Activated CD4-positive, alpha-beta T cell treated with anti-CD3 and anti-CD28 coated beads for 24 hours (primary cell): ENCODE measurements around the gene TIGD3.
"Not testable (repeated sequence)": the region's sequence is repeated elsewhere in the genome, so short reads cannot be mapped to it uniquely, and the experiment has no call there.

Experiments used
- DNase-seq, 2 donors: peaks; one replicate each; pipeline ENCODE4 v3.0.0-alpha.2; 2020; ENCODE audit warnings: low read depth in 2 of 2

The TIGD3 gene

GRCh38 chr11:65325435-65325834 is 29.1 kb upstream of the TIGD3 start:
- no peak for DNase-seq

- no peak for DNase-seq
Observed at GRCh38 chr11:65327021-65327420, 27.5 kb upstream of the TIGD3 start.

- no peak for DNase-seq
Observed at GRCh38 chr11:65329478-65329877, 25.1 kb upstream of the TIGD3 start.

GRCh38 chr11:65329944-65330403 is 24.6 kb upstream of the TIGD3 start:
- DNase-seq = peak; percentile 86 to 87

GRCh38 chr11:65330544-65330943 is 24.0 kb upstream of the TIGD3 start:
- no peak for DNase-seq

GRCh38 chr11:65332591-65332990 is 22.0 kb upstream of the TIGD3 start:
- DNase-seq = not testable (repeated sequence)

- DNase-seq = no peak
Observed at GRCh38 chr11:65334696-65335295, 19.8 kb upstream of the TIGD3 start.

GRCh38 chr11:65338676-65339075 is 15.9 kb upstream of the TIGD3 start:
- no peak for DNase-seq

GRCh38 chr11:65340226-65340625 is 14.3 kb upstream of the TIGD3 start:
- no peak for DNase-seq

GRCh38 chr11:65341856-65342255 is 12.7 kb upstream of the TIGD3 start:
- DNase-seq = no peak

- DNase-seq = no peak
Observed at GRCh38 chr11:65351511-65351910, 3.0 kb upstream of the TIGD3 start.

- DNase-seq = no peak
Observed at GRCh38 chr11:65352783-65353182, 1.8 kb upstream of the TIGD3 start.

- no peak for DNase-seq
Observed at GRCh38 chr11:65353376-65353775, 1.2 kb upstream of the TIGD3 start.

- DNase-seq = no peak
Observed at GRCh38 chr11:65353900-65354264, 669 bp upstream of the TIGD3 start.

- peak; percentile 28 to 45 for DNase-seq
Observed at GRCh38 chr11:65355013-65355775, 643 bp downstream of the TIGD3 start.

GRCh38 chr11:65355776-65356393 is 1.3 kb downstream of the TIGD3 start:
- DNase-seq = no peak

- no peak for DNase-seq
Observed at GRCh38 chr11:65356394-65356972, 1.9 kb downstream of the TIGD3 start.

GRCh38 chr11:65357856-65358356 is 3.4 kb downstream of the TIGD3 start:
- no peak for DNase-seq

GRCh38 chr11:65362320-65362931 is 7.9 kb downstream of the TIGD3 start:
- DNase-seq = no peak

GRCh38 chr11:65362966-65363365 is 8.4 kb downstream of the TIGD3 start:
- DNase-seq = no peak

GRCh38 chr11:65363770-65364169 is 9.2 kb downstream of the TIGD3 start:
- no peak for DNase-seq

GRCh38 chr11:65366340-65366773 is 11.8 kb downstream of the TIGD3 start:
- no peak for DNase-seq
